Body of pancreas (tissue), 4 donors: ENCODE measurements around the gene RASGRP1. TPM values are rescaled to one million over a fixed set of nuclear protein-coding genes. Genes with fewer than 3 reads are reported as not detected.

Experiments used
- ATAC-seq: fragments of 150-250 bp; one replicate; pipeline ENCODE4 v1.9.1; 2016
- DNase-seq, 4 donors: peaks; one replicate each; pipeline ENCODE4 v3.0.0-alpha.2; 2019
- H3K27ac ChIP-seq, 4 donors: fragments of 200-600 bp; sonication (generic); 1 replicate in 3 of 4; 2 replicates in 1 of 4; pipeline versions ENCODE4 v1.5.1 to v1.6.1; 2016 to 2019; ENCODE audit warnings: mild to moderate bottlenecking in 1 of 4, mixed read lengths in 1 of 4, moderate library complexity in 1 of 4
- H3K27me3 ChIP-seq, 2 donors: fragments of 200-600 bp; sonication (generic); one replicate each; pipeline ENCODE4 v1.6.0; 2016; ENCODE audit warnings: mild to moderate bottlenecking in 1 of 2
- H3K36me3 ChIP-seq, 2 donors: fragments of 200-600 bp; sonication (generic); replicated peaks in 1 of 2; 2 replicates each; pipeline ENCODE4 v1.5.1; 2016; ENCODE audit warnings: low read depth in 2 of 2; ENCODE audit not compliant: insufficient read depth in 1 of 2
- H3K4me1 ChIP-seq: fragments of 200-600 bp; sonication (generic); one replicate; pipeline ENCODE4 v1.6.0; 2016
- H3K4me3 ChIP-seq, 2 donors: fragments of 200-600 bp; sonication (generic); 1 replicate in 1 of 2; 2 replicates in 1 of 2; pipeline ENCODE4 v1.5.1; 2016 to 2019
- H3K9me3 ChIP-seq, 3 donors: fragments of 200-600 bp; sonication (generic); 1 replicate in 2 of 3; 2 replicates in 1 of 3; pipeline ENCODE4 v1.5.1; 2016
- CTCF ChIP-seq, 7 experiments: fragments of 450-650 bp in 4 of 7; fragments of 200-600 bp in 3 of 7; sonication (generic) in 3 of 7; IDR thresholded peaks; one replicate each; pipeline ENCODE4 v1.5.1; 2016 to 2019; ENCODE audit warnings: antibody characterized with exemption in 7 of 7
- POLR2A ChIP-seq, 3 donors: fragments of 450-650 bp; IDR thresholded peaks; one replicate each; pipeline ENCODE4 v1.6.1; 2016; ENCODE audit warnings: antibody characterized with exemption in 3 of 3, mild to moderate bottlenecking in 2 of 3
- WGBS, 2 donors: methylation state at CpG; one replicate each; pipeline ENCODE4 v1.1.5; 2017; 5-methylcytosine and 5-hydroxymethylcytosine counted together
- intact Hi-C: fragments of 100-400 bp; cut with DNase I; formaldehyde crosslinking; loops from one replicate; pipeline ENCODE4 v1.15.1; 2023
- total RNA-seq, 2 donors: library from RNA; depleted of rRNA; stranded (reverse); fragments of >200 nt; gene quantifications; one replicate each; pipeline ENCODE4 v1.1.0, GENCODE V29; 2016

The RASGRP1 gene
- total RNA-seq, 2 donors from 2014 or later, result 1.3 to 15.5 TPM

DNA sequence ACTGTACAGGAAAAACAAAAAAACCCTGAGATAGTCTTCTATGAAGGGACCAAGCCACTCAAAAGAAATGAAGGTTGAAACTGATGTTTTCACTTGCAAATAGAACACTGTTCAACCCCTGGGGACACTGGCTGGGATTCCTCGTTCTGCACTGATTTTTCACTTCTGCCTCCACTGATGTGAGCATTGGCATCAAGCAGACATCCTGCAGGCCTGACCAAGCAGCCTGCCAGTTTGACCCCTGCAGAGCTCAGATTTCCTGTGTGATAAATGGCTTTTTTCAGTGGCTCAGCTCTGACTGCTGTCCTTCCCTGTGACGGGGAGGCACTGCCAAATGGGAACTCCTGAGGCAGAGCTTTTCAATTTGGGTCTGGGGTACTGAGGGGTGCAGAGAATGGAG, 50.0 kb downstream of the RASGRP1 start:
- Histone ChIP-seq H3K36me3 (no peaks in the 10 kb centered on the region), H3K9me3 (no peaks in the 10 kb centered on the region), H3K4me1 (no peaks in the 10 kb centered on the region), H3K4me3 (no peak overlapping the region), H3K27ac (no peak overlapping the region), H3K27me3 (no peaks in the 10 kb centered on the region)
- no peak for DNase-seq
- no peak for ATAC-seq
- intact Hi-C loops, result no loop called here
- WGBS, 2 donors, result 59 to 73% methylated on average over 2 of the region's 2 CpGs
- no peak for TF ChIP-seq POLR2A (IDR thresholded peaks at IDR 0.05)
- no peak for TF ChIP-seq CTCF (IDR thresholded peaks at IDR 0.05)

DNA sequence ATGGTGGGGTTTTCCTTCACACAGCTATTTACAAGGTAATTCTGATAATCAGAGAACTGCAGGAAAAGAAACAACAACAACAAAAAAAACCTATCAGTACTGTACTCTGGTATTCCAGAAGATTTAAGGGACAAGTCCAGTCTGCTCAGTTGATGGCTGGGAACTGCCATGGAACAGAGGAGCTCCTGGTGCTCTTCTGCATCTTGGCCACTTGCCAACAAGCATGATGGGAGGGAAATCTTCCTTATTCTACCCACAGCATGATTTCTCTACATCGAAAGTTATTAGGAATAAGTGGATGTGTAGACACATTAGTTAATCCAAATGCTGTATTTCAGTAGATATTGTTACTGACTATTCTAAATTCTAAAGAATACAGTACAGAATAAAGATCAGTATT, 51.7 kb downstream of the RASGRP1 start:
- Histone ChIP-seq H3K9me3 (no peaks in the 10 kb centered on the region), H3K27ac (no peak overlapping the region), H3K4me1 (no peaks in the 10 kb centered on the region), H3K36me3 (no peaks in the 10 kb centered on the region), H3K4me3 (no peak overlapping the region), H3K27me3 (no peaks in the 10 kb centered on the region)
- WGBS, 2 donors, result 84 to 85% methylated on average over 1 of the region's 1 CpG
- ATAC-seq, result no peak
- DNase-seq, result no peak
- intact Hi-C loops, result no loop called here
- TF ChIP-seq CTCF (IDR thresholded peaks at IDR 0.05), result no peak
- TF ChIP-seq POLR2A (IDR thresholded peaks at IDR 0.05), result no peak

- TF ChIP-seq POLR2A (IDR thresholded peaks at IDR 0.05), result no peak
- TF ChIP-seq CTCF (IDR thresholded peaks at IDR 0.05), result no peak
- DNase-seq (no peak), ATAC-seq (no peak)
- no peak overlapping the region for H3K4me3 ChIP-seq
- WGBS, 2 donors, result 68 to 80% methylated on average over 4 of the region's 4 CpGs
- H3K27me3 ChIP-seq, result no peaks in the 10 kb centered on the region
- no peaks in the 10 kb centered on the region for H3K4me1 ChIP-seq
- no peak overlapping the region for H3K27ac ChIP-seq
- no peaks in the 10 kb centered on the region for H3K9me3 ChIP-seq
- H3K36me3 ChIP-seq, result no peaks in the 10 kb centered on the region
- intact Hi-C loops, result no loop called here
These were observed 55.5 kb downstream of the RASGRP1 start for GRCh38 chr15:38509152-38509551.

- ATAC-seq (no peak), DNase-seq (no peak)
- no peaks in the 10 kb centered on the region for H3K4me1 ChIP-seq
- no peaks in the 10 kb centered on the region for H3K9me3 ChIP-seq
- intact Hi-C loops, result no loop called here
- TF ChIP-seq CTCF (IDR thresholded peaks at IDR 0.05) (no peak), POLR2A (IDR thresholded peaks at IDR 0.05) (no peak)
- H3K4me3 ChIP-seq, result no peak overlapping the region
- no peaks in the 10 kb centered on the region for H3K27me3 ChIP-seq
- H3K36me3 ChIP-seq, result no peaks in the 10 kb centered on the region
- 65 to 82% methylated on average over 3 of the region's 3 CpGs for WGBS, 2 donors
- no peak overlapping the region for H3K27ac ChIP-seq
These were observed 56.0 kb downstream of the RASGRP1 start for GRCh38 chr15:38508647-38509046.

DNA sequence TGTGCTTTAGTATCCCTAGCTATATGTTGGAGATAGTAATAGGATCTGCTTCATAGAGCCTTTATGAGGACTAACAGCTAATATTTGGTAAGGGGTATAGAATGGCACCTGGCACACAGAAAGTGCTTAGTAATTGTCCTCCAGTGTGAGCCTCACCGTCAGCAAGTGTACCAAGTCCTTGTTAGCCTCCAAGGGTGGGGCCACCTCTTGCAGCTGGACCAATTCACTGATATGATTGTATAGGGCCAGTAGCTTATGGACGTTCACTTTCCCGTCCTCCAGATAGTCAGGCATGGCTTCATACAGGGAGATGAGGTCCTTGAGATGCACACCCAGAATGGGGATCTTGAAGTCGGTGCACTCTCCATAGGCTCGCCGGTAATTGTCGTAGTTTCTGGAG, 57.0 kb downstream of the RASGRP1 start:
- Histone ChIP-seq H3K27me3 (no peaks in the 10 kb centered on the region), H3K4me3 (no peak overlapping the region), H3K4me1 (no peaks in the 10 kb centered on the region), H3K27ac (no peak overlapping the region), H3K9me3 (no peaks in the 10 kb centered on the region), H3K36me3 (no peaks in the 10 kb centered on the region)
- ATAC-seq, result no peak
- intact Hi-C loops, result no loop called here
- 48 to 88% methylated on average over 3 to 7 of the region's 7 CpGs for WGBS, 2 donors
- TF ChIP-seq POLR2A (IDR thresholded peaks at IDR 0.05) (no peak), CTCF (IDR thresholded peaks at IDR 0.05) (no peak)
- DNase-seq, result no peak
